ENCODE results near the gene NPY4R. TPM values are rescaled to one million over a fixed set of nuclear protein-coding genes. Genes with fewer than 3 reads are reported as not detected.
A peak's percentile ranks its signal among the peaks of the same experiment; 100 is the strongest.
"Not testable (repeated sequence)": the region's sequence is repeated elsewhere in the genome, so short reads cannot be mapped to it uniquely, and the experiment has no call there.

Gene NPY4R, protein sequence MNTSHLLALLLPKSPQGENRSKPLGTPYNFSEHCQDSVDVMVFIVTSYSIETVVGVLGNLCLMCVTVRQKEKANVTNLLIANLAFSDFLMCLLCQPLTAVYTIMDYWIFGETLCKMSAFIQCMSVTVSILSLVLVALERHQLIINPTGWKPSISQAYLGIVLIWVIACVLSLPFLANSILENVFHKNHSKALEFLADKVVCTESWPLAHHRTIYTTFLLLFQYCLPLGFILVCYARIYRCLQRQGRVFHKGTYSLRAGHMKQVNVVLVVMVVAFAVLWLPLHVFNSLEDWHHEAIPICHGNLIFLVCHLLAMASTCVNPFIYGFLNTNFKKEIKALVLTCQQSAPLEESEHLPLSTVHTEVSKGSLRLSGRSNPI
- total RNA-seq: not detected
- long read RNA-seq: 0 reads

GRCh38 chr10:46465765-46466164, at the start of gene NPY4R:
Gene NPY4R, minus strand, starts transcription at chr10:46465958. Its CDS starts 3,323 bp downstream, at chr10:46462635.
- H3K4me3 ChIP-seq; H3K27ac ChIP-seq; H3K27me3 ChIP-seq; H3K9me3 ChIP-seq; intact Hi-C loops (cut with DNase I); H3K4me1 ChIP-seq; H3K36me3 ChIP-seq; DNase-seq: not testable (repeated sequence)
- peak; percentile 36 for ATAC-seq

- TF ChIP-seq, protein P1, sequence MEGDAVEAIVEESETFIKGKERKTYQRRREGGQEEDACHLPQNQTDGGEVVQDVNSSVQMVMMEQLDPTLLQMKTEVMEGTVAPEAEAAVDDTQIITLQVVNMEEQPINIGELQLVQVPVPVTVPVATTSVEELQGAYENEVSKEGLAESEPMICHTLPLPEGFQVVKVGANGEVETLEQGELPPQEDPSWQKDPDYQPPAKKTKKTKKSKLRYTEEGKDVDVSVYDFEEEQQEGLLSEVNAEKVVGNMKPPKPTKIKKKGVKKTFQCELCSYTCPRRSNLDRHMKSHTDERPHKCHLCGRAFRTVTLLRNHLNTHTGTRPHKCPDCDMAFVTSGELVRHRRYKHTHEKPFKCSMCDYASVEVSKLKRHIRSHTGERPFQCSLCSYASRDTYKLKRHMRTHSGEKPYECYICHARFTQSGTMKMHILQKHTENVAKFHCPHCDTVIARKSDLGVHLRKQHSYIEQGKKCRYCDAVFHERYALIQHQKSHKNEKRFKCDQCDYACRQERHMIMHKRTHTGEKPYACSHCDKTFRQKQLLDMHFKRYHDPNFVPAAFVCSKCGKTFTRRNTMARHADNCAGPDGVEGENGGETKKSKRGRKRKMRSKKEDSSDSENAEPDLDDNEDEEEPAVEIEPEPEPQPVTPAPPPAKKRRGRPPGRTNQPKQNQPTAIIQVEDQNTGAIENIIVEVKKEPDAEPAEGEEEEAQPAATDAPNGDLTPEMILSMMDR (IDR thresholded peaks at IDR 0.05): no peak
- DNase-seq (no peak), ATAC-seq (no peak)
- intact Hi-C loops (cut with DNase I): no loop called here
- Histone ChIP-seq H3K4me1 (no peaks in the 10 kb centered on the region), H3K36me3 (no peaks in the 10 kb centered on the region), H3K4me3 (no peak overlapping the region), H3K9me3 (no peaks in the 10 kb centered on the region), H3K27me3 (no peaks in the 10 kb centered on the region), H3K27ac (no peak overlapping the region)
These were observed 49.6 kb upstream of the NPY4R start for GRCh38 chr10:46515366-46515765.

DNA sequence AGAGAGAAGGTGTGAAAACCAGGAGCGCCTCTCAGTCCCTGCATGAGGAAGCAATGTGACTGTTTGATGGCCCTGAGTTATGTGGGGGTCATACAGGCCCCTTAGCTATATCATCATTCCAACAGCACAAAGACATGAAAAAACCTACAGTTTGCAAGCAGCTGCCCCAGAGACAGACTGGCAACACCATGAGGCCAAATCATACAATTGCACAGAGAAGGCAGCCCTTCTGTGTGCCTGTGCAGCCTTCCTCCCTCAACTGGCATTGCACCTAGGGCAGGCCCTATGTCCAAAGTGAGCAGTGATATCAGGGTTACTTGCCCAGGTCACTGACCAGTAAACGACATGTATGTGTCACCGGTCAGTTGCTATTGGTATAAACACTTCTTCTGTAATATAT, 49.1 kb upstream of the NPY4R start:
- TF ChIP-seq, protein P1 (IDR thresholded peaks at IDR 0.05): no peak
- H3K9me3 ChIP-seq: no peaks in the 10 kb centered on the region
- no peak overlapping the region for H3K27ac ChIP-seq
- intact Hi-C loops (cut with DNase I): no loop called here
- ATAC-seq: no peak
- H3K4me3 ChIP-seq: no peak overlapping the region
- no peak for DNase-seq
- H3K27me3 ChIP-seq: no peaks in the 10 kb centered on the region
- no peaks in the 10 kb centered on the region for H3K36me3 ChIP-seq
- no peaks in the 10 kb centered on the region for H3K4me1 ChIP-seq

- Histone ChIP-seq H3K36me3 (no peaks in the 10 kb centered on the region), H3K4me1 (no peaks in the 10 kb centered on the region), H3K9me3 (no peaks in the 10 kb centered on the region), H3K27me3 (no peaks in the 10 kb centered on the region), H3K27ac (no peak overlapping the region), H3K4me3 (no peak overlapping the region)
- intact Hi-C loops (cut with DNase I): no loop called here
- peak; percentile 65 for DNase-seq
- TF ChIP-seq, protein P1 (IDR thresholded peaks at IDR 0.05): no peak
- no peak for ATAC-seq
These were observed 48.7 kb upstream of the NPY4R start for GRCh38 chr10:46514431-46514861.

GRCh38 chr10:46513333-46513732, 47.6 kb upstream of the NPY4R start:
- H3K27me3 ChIP-seq; intact Hi-C loops (cut with DNase I); H3K36me3 ChIP-seq; H3K27ac ChIP-seq; ATAC-seq; H3K9me3 ChIP-seq; H3K4me1 ChIP-seq; H3K4me3 ChIP-seq; DNase-seq: not testable (repeated sequence)

DNA sequence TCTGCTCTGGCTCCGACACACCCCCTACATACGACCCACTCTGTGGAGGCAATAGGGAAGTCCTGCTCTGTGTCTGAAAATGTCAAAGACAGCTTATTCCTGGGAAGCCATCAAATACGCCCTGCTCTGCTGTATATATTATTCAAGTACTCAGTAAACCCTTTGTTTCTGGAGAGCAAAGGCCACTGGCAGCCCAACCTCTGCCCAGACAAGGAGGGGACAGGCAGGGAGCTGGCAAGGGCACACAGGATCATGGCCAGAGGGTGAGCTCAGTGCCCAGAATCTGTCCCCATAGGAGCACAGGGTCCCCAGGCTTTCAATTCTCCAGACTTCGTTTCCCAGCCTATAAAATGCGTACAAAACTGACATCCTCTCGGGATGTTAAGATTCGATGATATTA, 47.0 kb upstream of the NPY4R start:
- H3K27me3 ChIP-seq; ATAC-seq; H3K4me3 ChIP-seq; H3K27ac ChIP-seq; H3K9me3 ChIP-seq; H3K4me1 ChIP-seq; intact Hi-C loops (cut with DNase I); DNase-seq; H3K36me3 ChIP-seq: not testable (repeated sequence)

DNA sequence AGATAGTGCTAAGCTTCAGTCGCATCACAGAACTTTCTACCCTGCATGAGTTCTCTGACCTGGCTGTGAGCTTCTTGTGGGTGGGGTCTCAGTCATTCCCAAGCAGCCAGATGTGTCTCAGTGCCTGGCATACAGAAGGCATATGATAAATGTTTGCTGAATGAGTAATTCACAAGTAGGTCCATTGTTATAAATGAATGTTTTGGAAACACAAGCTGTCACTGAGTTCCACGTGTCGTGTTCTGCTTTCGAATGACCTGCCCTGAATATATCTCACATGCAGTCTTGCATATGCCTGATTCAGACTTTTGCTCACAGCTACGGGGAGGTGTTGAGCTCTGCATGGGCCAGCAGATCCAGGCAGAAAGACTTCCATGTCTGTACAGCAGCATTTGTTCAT, 46.2 kb upstream of the NPY4R start:
- DNase-seq; H3K4me1 ChIP-seq; H3K36me3 ChIP-seq; H3K4me3 ChIP-seq; H3K27ac ChIP-seq; intact Hi-C loops (cut with DNase I); H3K27me3 ChIP-seq; H3K9me3 ChIP-seq; ATAC-seq: not testable (repeated sequence)

GRCh38 chr10:46499990-46500389, 34.2 kb upstream of the NPY4R start:
- H3K9me3 ChIP-seq; H3K36me3 ChIP-seq; H3K27ac ChIP-seq; intact Hi-C loops (cut with DNase I); H3K4me3 ChIP-seq; H3K27me3 ChIP-seq; H3K4me1 ChIP-seq; DNase-seq; ATAC-seq: not testable (repeated sequence)

DNA sequence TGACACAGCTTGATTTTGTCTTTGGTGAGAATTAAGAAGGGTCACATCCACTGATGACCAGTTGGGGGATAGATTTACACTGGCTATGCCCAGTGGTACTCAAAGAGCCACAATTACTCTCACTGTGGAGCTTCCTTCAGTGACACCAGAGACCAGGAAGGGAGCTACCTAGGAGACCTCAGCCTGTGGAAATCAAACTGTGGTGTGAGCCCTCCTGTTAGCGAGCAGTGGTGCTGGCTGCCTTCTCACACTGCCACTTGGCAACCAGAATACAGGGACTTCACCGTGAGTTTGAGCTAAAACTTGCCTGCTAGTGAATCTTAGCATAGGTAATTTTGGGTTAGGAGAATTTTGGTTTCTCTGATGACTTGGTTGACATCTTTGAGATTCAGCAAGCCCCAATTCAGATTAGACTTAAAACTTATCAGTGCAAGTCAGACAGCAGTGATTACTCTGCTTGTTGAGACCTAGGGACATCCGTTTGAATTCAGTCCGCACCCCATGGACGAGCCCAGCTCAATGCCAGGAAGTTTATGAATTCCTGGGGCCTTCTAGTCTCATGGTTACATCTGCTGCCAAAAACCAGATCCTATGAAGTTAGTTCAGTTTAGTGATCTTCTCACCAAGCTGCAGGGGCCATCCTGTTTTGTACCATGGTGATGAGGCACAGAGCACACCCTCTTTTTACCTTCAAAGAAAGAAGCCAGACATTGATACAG, 33.4 kb upstream of the NPY4R start:
- H3K4me1 ChIP-seq; H3K27ac ChIP-seq; H3K36me3 ChIP-seq; H3K27me3 ChIP-seq; DNase-seq; intact Hi-C loops (cut with DNase I); ATAC-seq; H3K9me3 ChIP-seq; H3K4me3 ChIP-seq: not testable (repeated sequence)

- H3K27me3 ChIP-seq; H3K9me3 ChIP-seq; H3K36me3 ChIP-seq; DNase-seq; H3K4me1 ChIP-seq; H3K27ac ChIP-seq; H3K4me3 ChIP-seq; intact Hi-C loops (cut with DNase I): not testable (repeated sequence)
- peak; percentile 14 for ATAC-seq
These were observed 32.1 kb upstream of the NPY4R start for GRCh38 chr10:46497878-46498277.

DNA sequence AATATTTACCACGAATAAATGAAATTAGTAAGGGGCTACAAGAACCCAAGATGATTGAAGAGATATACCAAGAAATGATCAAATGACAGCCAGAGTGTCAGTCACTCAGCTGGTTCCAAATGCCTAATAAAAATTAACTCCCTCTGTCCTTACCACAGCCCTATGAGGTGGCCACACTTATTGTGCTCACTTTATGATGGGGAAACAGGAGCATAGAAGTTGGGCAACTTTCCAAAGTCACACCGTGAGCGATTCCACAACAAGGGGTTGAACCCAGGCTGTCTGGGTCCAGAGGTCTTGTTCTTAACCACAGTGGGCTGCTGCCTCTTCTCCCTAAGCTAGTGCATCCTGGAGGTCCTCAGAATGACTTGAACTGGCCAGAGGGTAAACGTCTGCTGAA, 31.6 kb upstream of the NPY4R start:
- H3K27me3 ChIP-seq; H3K27ac ChIP-seq; ATAC-seq; DNase-seq; intact Hi-C loops (cut with DNase I); H3K4me3 ChIP-seq; H3K9me3 ChIP-seq; H3K36me3 ChIP-seq; H3K4me1 ChIP-seq: not testable (repeated sequence)

Data from upper lobe of right lung (tissue), 1 donor.